GM18858 (cell line): ENCODE data around the gene RAPGEF3.

ENCODE experiments used
- ATAC-seq: cut with Tn5 transposase; IDR thresholded peaks from one replicate; pipeline ENCODE4 v1.9.1; 2021; ENCODE audit not compliant: unreplicated experiment

RAPGEF3 gene

DNA sequence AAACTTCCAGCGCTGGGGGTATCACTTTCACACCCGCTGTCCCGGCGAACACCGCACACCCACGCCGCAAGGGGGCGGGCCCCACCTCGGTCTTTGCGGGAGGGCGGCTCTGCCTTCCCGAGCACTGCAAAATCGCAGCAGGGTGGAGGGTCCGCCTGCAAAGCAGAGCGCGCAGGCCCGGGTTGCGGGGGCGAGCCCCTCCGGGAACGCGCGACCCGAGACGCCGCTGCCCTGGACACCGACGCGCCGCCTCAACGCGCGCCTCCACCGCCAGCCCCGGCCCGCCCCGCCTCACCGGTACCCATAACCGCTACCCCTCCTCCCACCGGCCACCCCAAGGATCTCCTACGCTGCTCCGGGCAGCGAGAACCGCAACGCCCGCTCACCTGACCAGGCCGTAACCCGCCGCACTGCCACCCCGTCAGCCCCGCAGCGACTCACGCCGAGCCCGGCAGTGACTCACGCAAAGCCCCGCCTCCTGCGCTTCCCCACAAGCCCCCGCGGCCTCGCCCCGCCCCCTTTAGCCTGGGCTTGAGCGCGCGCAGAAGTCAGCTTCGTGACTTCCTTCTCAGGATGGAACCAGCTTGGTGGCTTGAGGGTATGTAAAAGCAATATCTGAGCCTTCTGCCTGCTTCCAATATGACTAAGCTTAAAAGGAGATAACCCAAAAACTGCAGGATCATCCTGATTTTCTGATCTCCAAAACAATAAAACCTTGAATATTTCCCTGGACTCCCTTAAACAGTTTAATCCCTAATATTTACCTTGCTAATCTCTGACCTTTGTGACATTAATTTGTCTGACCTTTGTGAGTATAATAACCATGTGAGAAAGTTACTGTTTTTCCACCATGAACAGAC lies 52.9 kb downstream of the RAPGEF3 start, which contains the start of gene RPAP3:
RPAP3 (minus strand) TSS at position 465 of the 860 bp plus-strand sequence. CDS start 3,190 bp downstream, outside the sequence.
- ATAC-seq = peak; percentile 58

DNA sequence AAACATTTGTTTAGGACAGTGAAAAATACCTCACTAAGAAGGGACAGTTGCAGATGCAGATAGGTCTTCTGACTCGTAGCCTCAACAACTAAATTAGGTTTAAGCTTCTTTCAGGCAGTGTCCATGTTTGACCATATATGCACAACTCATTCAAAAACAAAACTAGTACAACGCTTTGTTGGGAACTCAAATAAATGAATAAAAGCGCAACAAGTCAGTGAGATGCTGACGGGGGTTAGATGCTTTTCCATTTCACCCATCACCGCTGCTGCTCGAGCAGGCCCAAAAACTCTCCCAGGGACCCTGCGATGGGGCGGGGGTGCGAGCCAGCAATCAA lies 53.5 kb downstream of the RAPGEF3 start:
- no peak for ATAC-seq

DNA sequence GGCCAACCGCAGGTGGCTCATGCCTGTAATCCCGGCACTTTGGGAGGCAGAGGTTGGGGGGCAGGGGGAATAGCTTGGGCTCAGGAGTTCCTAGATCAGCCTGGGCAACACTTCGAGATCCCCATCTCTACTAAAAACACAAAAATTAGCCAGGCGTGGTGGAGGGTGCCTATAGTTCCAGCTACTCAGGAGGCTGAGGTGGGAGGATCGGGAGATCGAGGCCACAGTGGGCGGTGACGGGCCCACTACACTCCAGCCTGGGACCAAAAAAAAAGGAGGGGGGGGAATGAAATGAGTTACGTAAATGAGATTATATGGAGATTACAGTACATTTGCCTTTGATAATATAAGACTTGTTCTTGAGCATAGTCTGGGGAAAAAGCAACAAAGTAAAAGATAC lies 54.0 kb downstream of the RAPGEF3 start:
- no peak for ATAC-seq

DNA sequence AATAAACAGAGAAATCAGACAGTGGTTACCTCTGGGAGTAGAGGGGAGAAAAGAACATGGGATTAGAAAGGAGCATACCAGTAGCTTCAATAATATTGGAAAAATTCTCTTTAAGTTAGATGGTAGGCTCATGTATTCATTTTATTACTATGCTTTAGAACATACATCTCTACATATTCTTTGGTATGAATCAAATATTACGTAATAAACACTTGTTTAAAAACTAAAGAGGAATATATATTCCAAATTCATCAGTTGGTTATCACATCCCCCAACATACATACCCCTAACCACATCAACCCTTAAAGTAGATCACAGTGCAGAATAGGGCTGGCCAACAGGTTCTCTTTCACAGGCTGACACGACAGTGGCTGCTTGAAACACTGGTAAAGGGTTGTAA lies 58.4 kb downstream of the RAPGEF3 start:
- no peak for ATAC-seq

DNA sequence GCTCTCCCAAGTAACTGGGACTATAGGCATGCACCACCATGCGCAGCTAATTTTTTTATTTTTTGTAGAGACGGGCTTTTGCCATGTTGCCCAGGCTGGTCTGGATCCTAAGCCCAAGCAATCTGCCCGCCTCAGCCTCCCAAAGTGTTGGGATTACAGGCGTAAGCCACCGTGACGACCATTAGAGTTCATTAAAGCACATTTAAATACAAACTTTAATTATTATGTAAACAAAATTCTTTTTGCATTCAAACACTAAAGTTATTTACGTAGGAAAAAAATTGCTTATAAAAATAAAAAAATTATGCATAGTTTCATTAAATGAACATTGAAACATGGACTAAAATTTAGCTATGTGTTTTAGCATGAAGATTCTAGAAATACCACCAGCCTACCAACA lies 60.0 kb downstream of the RAPGEF3 start:
- no peak for ATAC-seq

DNA sequence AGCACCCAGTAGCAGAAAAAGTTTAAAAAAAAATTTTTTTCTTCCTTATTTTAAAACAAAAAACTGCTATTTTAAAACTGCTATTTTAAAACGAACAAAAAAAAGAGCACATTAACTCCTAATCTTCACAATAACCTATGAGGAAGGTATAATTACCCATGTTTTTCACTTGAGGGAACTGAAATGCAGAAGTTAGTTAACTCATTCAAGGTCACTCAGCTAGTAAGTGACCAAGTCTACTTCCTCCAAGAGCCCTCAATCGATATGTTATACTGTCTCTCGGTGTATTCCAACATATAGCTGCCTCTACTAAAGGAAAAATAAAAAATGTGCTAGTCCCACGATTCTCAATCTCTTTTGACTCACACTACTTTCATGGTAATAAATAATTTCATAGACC lies 60.6 kb downstream of the RAPGEF3 start:
- no peak for ATAC-seq

DNA sequence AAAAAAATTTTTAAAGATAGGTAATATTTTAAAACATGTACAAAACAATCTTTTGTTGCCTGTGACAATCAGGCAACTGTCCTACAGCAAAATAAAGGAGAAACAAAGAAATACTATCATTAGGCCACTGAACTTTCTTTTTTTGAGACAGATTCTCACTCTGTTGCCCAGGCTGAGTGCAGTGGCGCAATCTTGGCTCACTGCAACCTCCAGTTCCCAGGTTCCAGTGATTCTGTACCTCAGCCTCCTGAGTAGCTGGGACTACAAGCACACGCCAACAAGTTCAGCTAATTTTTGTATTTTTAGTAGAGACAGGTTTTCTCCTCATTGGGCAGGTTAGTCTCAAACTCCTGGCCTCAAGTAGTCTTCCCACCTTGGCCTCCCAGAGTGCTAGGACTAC lies 69.5 kb downstream of the RAPGEF3 start:
- ATAC-seq = no peak

DNA sequence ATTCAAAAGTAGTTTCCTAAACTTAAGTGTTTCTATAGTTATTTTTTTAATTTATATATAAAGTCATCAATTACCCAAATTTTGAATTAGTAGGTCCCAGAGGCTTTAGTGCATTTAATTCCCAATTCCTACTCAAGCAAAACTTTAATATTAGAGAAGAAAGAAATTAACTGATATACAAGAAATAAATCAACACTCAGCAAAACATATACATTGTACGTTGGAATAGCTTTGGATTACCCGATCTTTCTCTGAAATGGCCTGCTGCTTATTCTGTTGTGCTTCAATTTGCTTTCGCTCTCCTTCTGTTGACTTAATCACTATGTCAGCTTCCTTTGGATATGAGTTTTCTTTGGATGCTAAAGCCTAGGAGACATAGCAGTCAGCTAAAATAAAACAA lies 71.0 kb downstream of the RAPGEF3 start:
- ATAC-seq = no peak

DNA sequence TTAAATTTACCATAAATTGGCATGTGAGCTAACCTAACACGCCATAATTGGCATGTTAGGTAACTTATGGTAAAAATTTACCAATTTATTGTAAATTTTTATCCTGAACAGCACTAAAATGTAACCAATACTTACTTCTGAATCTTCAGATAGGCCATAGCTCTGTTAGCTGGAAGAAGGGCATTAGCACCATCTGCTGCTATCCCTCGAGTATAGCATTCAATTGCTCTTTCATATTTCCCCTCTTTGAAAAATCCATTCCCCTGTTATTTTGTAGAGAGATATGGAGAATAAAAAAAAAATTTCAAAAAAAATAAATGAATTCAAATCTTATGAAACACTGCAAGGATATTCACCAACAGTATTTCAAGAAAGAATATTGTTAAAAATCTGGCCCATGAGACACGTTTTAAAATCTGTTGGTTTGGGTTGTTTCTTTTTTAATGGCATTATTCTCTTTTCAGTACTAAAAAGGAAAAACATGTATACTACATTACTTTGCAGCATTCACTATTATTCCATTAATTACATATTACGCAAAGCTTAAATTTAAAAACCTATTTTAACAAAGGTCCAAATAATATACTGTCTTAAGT lies 71.9 kb downstream of the RAPGEF3 start:
- ATAC-seq = peak; percentile 42
